CD4-positive, alpha-beta T cell treated with Interleukin-17A for 1 hour (primary cell): Measurements from ENCODE around the gene TIE1.

Experiments
- DNase-seq: peaks from one replicate; pipeline ENCODE4 v3.0.0-alpha.2; 2020

Gene TIE1

DNA sequence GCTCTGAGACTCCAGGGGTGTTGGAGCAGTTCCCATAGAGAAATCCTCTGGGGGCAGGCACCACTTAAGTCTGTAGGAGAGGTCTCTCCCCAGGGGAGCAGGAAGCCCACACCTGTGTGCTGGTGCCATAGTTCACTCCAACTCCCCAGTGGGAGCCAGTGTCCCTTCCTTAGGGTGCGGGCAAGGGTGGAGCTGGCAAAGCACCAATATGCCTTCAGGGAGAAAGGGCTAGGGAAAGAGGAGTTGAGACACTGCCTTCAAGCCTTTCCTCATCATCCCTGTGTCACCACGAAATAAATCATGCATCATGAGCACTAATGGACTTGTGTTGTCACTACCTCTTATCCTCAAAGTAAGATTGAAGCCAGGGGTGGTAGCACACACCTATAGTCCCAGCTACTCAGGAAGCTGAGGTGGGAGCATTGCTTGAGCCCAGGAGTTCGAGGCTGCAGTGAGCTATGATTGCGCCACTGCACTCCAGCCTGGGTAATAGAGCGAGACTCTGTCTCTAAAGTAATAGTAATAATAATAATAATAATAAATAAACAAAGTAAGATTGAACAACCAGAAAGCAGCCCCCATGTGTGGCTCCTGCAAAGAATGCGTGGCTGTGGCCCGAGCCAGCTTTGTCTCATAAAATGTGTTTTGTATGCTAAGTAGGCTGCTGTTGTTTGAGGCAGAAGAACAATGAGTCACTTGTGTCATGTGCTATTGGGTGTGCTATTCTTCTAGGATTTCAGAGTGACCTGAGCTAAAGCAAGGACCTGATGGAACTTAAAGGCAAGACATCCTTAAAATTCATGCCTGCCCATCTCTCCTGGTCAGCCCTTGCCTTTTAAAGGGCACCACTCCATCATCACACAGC is 6.7 kb upstream of the TIE1 start:
- DNase-seq, result no peak

- no peak for DNase-seq
Observed at GRCh38 chr1:43294761-43295160, 6.0 kb upstream of the TIE1 start.

GRCh38 chr1:43296207-43296606 is 4.6 kb upstream of the TIE1 start:
- no peak for DNase-seq

DNA sequence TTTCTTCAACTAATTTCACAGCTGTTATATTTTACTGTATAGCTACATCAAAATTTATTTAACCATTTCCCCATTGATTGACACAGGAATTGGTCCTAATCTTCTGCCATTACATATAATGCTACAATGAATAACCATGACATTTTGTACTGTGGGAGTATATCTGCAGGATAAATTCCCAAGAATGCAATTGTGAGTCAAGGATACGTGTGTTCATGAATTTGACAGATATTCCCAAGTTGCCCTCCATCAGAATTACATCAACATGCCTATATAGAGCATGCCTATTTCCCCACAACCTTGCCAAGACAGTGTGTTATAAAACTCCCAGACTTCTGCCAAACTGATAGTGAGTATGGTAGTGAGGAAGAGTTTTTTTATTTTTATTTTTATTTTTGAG is 2.7 kb upstream of the TIE1 start:
- DNase-seq, result no peak

GRCh38 chr1:43299101-43299500 is 1.7 kb upstream of the TIE1 start:
- no peak for DNase-seq

- no peak for DNase-seq
Observed at GRCh38 chr1:43302201-43302600, 1.4 kb downstream of the TIE1 start.

DNA sequence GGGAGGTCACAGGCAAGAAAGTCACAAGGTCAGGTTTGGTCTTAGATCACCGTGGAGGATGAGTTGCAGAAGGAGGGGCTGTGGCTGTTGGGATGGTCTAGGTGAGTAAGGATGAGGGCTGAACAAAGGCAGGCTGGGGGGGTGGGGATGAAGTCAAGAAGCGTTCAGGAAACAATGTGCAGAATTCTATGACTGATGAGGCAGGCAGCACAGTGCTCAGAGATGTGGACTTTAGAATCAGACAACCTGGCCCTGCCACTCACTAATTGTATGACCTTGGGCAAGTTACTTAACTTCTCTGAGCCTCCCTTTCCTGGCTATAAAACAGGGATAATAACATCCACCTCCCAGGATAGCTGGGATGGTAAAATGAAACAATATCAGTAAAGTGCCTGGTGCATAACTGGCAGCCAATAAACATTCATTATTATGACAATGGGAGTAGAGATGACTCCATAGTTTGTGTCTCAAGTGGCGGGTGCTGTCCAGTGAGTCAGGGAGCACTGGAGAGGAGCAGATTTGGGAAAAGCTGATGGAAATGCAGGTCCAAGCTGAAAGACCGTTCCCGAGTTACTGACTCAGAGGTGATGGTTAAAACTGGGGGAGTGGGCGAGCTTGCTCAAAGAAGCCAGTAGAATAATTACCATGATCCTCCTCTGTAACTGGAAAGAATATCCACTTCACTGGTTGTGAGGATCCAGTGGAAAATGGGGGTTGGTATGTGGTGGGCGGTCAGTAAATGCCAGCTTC is 2.1 kb downstream of the TIE1 start:
- no peak for DNase-seq

DNA sequence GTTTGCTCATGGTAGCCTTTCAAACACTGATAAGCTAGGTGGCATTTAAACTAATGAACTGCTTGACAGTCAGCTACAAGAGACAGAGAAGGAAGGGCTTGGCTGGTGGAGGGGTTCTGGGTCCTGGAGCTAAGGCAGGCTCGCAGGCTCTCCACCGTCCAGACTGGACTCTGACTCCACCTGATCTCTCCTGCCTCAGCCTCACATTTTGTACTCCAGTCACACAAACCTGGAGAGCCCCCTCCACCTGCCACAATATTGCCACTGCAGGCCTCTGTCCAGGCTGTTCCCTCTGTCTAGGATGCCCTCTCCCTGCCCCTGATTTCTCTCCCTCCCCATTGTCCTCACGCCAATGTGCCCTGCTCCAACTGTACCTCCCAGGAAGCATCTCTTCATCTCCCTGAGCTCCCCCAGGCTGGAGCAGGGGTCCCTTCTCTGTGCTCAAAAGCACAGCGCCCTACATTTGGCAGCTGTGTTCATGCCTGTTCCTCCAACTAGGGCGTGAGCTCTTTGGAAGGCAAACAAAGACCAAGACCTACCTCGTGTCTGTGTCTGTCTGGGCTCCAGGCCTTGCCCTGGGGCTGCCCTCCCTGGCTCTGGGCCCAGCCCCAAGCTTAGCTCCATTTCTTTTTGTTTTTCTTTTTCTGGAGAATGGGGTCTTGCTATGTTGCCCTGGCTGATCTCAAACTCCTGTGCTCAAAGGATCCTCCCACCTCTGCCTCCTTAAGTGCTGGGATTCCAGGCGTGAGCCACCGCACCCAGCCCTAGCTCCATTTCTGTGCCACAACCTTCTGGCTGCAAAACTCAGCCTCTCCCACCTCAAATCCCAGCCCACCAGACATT is 2.9 kb downstream of the TIE1 start:
- no peak for DNase-seq

DNA sequence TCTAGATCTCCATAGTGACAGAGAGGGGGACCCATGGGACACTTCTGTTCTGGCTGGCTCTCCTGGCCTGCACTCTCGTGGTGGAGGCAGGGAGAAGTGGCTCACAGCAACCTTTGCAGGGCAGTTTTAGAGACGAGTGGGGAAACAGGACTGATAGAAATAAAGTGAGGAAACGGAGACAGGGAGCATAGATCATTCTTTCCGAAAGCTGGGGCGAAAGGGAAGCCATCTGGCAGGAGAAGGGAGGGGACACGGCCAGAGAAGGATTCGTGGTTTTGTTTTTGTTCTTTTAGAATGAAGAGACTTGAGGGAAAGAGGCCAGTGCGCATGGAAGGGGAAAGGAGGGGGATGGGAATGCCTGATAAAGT is 3.5 kb downstream of the TIE1 start:
- no peak for DNase-seq

GRCh38 chr1:43304771-43305300 is 4.1 kb downstream of the TIE1 start:
- DNase-seq, result no peak

- no peak for DNase-seq
Observed at GRCh38 chr1:43305461-43305860, 4.7 kb downstream of the TIE1 start.

GRCh38 chr1:43305926-43306687 is 5.3 kb downstream of the TIE1 start:
- DNase-seq, result no peak

DNA sequence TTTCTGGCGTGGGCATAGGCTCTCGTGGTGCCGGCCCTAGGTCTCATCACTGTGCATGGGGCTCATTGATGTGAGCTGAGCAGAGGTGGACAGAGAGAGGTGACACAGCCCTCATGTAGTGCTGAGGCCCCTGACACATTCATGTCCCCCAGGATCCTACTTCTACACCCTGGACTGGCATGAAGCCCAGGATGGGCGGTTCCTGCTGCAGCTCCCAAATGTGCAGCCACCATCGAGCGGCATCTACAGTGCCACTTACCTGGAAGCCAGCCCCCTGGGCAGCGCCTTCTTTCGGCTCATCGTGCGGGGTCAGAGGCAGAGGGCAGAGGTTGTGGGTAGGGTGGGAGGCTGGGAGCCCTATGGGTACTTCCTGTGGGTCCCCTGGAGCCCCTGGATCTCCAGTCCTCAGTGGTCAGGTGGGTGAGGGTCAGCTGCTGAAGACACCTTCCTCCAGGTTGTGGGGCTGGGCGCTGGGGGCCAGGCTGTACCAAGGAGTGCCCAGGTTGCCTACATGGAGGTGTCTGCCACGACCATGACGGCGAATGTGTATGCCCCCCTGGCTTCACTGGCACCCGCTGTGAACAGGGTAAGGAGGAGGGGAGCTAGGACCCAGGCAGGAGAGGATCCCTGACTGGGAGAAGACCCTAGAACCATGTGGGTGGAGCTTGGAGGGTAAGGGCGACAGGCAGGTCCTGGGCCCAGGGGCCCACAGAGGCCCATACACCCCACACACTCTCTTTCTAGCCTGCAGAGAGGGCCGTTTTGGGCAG is 6.1 kb downstream of the TIE1 start:
- no peak for DNase-seq

DNA sequence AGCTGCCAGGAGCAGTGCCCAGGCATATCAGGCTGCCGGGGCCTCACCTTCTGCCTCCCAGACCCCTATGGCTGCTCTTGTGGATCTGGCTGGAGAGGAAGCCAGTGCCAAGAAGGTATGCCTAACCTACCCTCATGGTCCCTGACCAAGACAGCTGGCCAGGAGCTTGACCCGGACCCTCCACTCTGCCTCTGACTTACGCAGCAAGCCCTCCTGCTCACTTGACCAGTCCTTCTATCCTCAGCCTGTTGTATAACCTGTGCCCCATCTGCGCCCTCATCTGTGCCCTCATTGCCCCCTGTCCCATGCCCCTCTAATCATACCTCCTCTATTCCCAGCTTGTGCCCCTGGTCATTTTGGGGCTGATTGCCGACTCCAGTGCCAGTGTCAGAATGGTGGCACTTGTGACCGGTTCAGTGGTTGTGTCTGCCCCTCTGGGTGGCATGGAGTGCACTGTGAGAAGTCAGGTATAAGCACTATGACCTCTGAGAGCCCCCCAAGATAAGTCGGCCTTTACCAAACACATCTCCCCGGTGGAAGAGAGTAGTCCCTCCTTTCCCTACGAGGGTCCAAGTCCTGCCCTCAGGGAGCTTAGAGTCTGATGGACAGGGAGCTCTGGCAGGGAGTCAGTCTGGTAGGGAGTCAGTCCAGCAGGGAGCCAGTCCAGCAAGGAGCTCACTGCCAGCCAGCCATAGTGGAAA is 6.8 kb downstream of the TIE1 start:
- DNase-seq, result no peak

GRCh38 chr1:43308635-43309404 is 8.0 kb downstream of the TIE1 start:
- DNase-seq, result no peak

GRCh38 chr1:43309405-43310025 is 8.7 kb downstream of the TIE1 start:
- DNase-seq, result no peak

GRCh38 chr1:43311521-43311920 is 10.7 kb downstream of the TIE1 start:
- DNase-seq, result no peak

DNA sequence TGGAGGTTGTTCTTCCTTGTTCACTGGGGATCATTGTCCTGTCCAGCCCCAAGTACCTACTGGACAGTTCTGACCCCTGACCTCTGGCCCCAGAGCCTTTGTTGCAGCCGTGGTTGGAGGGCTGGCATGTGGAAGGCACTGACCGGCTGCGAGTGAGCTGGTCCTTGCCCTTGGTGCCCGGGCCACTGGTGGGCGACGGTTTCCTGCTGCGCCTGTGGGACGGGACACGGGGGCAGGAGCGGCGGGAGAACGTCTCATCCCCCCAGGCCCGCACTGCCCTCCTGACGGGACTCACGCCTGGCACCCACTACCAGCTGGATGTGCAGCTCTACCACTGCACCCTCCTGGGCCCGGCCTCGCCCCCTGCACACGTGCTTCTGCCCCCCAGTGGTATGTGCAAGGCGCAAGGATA is 11.4 kb downstream of the TIE1 start:
- no peak for DNase-seq

DNA sequence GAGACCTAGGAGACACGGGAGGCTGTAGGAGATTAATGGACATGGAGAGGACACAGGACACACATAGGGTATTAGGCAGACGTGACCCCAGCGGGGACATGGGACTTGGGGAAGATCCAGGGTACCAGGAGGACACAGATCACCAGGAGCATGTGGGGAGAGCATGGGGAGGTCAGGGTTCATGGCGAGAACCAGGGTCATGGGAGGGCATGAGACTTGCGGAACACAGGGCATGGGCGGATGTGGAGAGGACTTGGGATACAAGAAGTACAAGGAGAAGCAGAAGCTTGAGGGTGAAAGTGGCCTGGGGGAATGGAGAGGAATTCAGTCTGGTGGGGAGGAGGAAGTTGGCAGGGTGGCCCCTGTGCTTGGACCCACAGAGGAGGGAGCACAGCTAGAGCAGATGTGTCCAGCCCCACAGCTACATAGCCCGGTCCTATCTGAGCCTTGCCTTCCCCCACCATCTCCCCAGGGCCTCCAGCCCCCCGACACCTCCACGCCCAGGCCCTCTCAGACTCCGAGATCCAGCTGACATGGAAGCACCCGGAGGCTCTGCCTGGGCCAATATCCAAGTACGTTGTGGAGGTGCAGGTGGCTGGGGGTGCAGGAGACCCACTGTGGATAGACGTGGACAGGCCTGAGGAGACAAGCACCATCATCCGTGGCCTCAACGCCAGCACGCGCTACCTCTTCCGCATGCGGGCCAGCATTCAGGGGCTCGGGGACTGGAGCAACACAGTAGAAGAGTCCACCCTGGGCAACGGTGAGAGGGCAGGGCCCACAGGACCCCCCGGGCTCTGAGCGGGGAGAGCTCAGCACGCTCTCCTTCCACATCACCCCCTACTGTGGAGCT is 12.1 kb downstream of the TIE1 start:
- no peak for DNase-seq
